ENCODE results near the gene CGNL1.

Gene CGNL1

GRCh38 chr15:57384024-57384423 lies 7.7 kb downstream of the CGNL1 start:
- no peak overlapping the region for H3K4me3 ChIP-seq (ENCODE audit: low read depth, low read length)
- no peak for TF ChIP-seq CTCF (IDR thresholded peaks at IDR 0.05; ENCODE audit: borderline replicate concordance, insufficient read depth, low read depth, low read length)

- H3K4me3 ChIP-seq (ENCODE audit: low read depth, low read length) = no peak overlapping the region
These were observed 8.5 kb downstream of the CGNL1 start for GRCh38 chr15:57384816-57385215.

GRCh38 chr15:57385923-57386390 lies 9.7 kb downstream of the CGNL1 start:
- no peak overlapping the region for H3K4me3 ChIP-seq (ENCODE audit: low read depth, low read length)
- TF ChIP-seq CTCF (IDR thresholded peaks at IDR 0.05; ENCODE audit: borderline replicate concordance, insufficient read depth, low read depth, low read length) = no peak

More at GRCh38 chr15:57384816-57385215, 8.5 kb downstream of the CGNL1 start:
- TF ChIP-seq CTCF (IDR thresholded peaks at IDR 0.05; ENCODE audit: borderline replicate concordance, insufficient read depth, low read depth, low read length) = no peak

- TF ChIP-seq CTCF (IDR thresholded peaks at IDR 0.05; ENCODE audit: borderline replicate concordance, insufficient read depth, low read depth, low read length) = no peak
- no peak overlapping the region for H3K4me3 ChIP-seq (ENCODE audit: low read depth, low read length)
These were observed 10.7 kb downstream of the CGNL1 start for GRCh38 chr15:57386976-57387375.

GRCh38 chr15:57387564-57388076 lies 11.3 kb downstream of the CGNL1 start:
- no peak for TF ChIP-seq CTCF (IDR thresholded peaks at IDR 0.05; ENCODE audit: borderline replicate concordance, insufficient read depth, low read depth, low read length)
- no peak overlapping the region for H3K4me3 ChIP-seq (ENCODE audit: low read depth, low read length)

- TF ChIP-seq CTCF (IDR thresholded peaks at IDR 0.05; ENCODE audit: borderline replicate concordance, insufficient read depth, low read depth, low read length) = no peak
- H3K4me3 ChIP-seq (ENCODE audit: low read depth, low read length) = no peak overlapping the region
These were observed 12.2 kb downstream of the CGNL1 start for GRCh38 chr15:57388464-57388863.

- TF ChIP-seq CTCF (IDR thresholded peaks at IDR 0.05; ENCODE audit: borderline replicate concordance, insufficient read depth, low read depth, low read length) = no peak
- H3K4me3 ChIP-seq (ENCODE audit: low read depth, low read length) = no peak overlapping the region
These were observed 13.7 kb downstream of the CGNL1 start for GRCh38 chr15:57389991-57390390.
